Epidermal melanocyte (primary cell): ENCODE data around the gene LRTM1.

Experiments
- DNase-seq: peaks from one replicate; pipeline ENCODE4 v3.0.0; 2011; ENCODE audit warnings: low spot score; ENCODE audit not compliant: insufficient read length

LRTM1 gene

DNA sequence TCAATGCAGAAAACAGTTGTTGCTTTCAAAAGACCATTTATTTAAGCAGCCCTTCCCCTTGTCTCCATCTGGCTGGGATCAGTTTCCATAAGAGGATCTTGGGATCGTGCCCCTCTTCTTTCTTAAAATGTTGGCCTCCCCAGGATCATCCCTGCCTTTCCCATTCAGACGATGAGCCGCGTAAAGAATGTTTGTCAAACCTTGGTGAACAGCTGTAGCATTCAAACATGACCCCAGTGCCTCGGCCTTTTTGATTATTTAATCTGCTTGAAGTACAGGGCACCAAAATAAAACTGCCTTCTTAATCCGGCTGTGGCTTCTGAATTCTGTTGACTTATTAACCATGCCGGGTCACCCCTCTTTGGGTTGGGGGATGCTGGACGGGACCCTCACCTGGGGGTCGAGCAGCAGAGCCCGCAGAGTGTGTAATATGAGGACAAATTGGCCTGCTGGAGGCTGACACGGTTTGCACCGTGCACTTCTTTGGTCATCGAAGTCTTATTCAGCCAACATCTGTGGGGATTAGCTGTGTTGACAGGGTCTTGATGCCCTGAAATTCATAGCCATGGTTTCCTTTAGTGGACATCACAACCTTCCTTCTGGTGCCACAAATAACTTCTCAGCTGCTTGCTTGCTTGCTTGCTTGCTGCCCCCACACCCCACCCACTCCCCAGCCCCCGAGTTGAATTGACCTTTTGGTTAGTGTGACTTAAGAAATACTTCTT is at the start of gene LRTM1:
LRTM1 (minus strand) TSS at position 14 of the 725 bp plus-strand sequence. CDS start 148 bp downstream, outside the sequence.
- no peak for DNase-seq

DNA sequence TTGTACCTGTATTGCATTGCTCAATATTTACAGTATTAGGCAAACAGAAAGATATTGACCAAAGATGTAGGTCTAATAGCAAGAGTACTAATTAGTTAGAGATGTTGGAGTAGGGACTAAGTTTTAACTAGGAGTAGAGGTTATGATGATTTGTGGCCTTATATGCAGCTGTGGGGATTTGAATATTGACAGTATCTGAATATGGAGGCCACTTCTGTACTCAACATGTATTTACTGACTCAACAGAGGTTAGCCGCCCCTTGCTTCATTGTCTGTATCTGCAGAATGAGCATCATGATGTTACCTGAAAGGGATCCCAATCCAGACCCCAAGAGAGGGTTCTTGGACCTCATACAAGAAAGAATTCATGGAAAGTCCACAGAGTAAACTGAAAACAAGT is 49.6 kb upstream of the LRTM1 start:
- DNase-seq = no peak

- DNase-seq = no peak
Observed at GRCh38 chr3:54970895-54971294, 43.0 kb upstream of the LRTM1 start.

DNA sequence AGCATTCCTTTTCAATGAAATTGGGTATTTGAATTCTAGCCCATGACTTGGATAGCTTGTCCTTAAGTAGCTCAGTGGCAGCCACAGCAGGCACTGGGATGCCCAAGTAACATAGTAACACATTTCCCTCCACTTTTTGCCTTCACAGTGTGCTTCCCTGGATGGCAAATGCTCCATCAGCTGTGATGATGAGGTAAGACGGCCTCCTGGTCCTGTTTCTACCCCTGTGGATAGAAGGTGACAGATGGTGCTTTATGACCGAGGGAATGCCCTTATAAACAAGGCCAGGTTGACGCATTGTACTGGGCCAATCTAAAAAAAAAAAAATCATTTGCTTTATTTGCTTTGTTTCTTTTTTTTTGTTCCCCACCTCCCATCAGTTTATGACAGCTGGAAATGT is 41.8 kb upstream of the LRTM1 start:
- no peak for DNase-seq

DNA sequence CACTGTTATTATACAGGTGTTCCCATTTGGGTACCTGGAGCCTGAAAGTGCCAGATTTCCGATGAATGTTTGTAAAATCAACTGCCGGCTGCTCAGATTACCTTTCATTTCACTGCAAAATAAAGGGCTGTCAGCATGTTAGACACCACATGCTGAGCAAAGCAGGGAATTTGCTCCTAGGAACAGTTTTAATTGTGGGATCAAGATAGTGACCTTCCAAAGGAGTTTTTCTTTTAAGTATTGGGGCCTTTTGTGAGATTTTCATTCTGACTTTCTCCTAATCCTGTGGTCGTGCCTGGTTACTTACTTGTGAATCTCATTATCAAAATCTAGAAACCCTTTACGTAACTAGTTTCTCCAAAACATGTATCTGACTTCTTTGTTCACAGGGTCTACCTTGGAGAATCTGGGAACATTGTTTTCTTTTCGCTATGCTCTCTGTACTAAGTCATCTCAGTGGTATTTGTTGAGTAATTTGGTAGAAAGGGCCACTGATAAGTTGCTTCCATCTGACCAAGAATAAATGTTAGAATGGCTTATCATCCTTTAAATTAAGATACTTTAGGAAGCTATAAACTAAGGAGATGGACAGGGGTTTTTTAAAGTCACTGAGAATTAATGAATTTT is 40.8 kb upstream of the LRTM1 start:
- DNase-seq = no peak

DNA sequence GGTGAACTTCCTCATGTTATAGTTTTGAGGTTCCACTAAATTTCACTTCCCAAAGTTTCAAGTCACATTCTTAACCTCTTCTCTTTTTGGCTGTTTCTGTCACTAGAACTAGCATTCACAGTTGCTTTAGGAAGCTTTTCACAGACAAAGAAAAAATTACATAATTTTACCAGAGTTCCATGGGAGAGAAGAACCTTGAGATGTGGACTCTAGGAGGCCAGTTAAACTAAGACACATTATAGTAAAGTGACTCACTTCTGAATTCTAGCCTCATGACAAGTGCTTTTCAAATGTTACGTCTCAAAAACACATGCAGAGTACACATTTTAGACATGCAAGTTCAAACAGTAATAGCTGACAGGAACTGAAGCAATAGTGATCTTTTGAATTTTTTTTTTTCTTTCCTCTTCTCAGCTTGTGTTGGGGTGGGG is 39.9 kb upstream of the LRTM1 start:
- DNase-seq = no peak

GRCh38 chr3:54966979-54967378 is 39.1 kb upstream of the LRTM1 start:
- DNase-seq = no peak

GRCh38 chr3:54965746-54966145 is 37.9 kb upstream of the LRTM1 start:
- no peak for DNase-seq

GRCh38 chr3:54964081-54964480 is 36.2 kb upstream of the LRTM1 start:
- DNase-seq = no peak

DNA sequence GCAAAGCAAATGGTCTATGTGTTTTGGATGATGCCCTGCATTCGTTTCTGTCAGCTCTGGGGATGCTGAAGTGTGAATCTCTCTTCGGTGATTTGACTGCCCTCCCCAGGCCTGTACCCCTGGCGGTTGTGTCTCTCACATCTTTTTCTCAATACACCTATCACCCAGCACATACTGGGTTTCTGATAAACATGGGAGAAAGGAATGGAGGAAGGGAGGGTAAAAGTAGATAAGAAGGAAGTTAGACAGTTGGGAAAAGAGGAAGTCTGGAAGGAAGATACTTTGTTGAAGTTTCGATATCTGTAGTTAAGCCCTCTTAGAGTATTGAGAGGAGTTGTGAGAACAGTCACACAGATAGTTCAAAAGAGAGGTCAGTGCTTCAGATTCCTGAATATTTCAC is 35.8 kb upstream of the LRTM1 start:
- no peak for DNase-seq

DNA sequence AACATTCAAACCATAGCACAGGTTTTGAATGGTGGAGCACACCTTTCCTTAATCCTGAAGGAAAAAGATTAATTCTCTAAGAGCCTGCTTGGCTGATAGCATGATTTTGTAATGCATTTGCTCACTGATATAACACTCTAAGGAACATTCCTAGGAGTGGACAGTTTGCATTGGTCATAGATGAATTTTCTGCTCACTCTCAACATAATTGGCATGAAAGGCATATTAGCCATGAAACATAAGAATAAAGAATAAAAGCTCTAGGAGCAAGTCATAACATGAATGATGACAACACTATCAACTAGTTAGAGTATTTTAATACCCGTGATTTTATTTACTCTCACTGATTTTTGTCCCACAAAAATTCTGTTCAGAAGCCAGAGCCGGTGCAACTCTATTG is 34.3 kb upstream of the LRTM1 start:
- no peak for DNase-seq

DNA sequence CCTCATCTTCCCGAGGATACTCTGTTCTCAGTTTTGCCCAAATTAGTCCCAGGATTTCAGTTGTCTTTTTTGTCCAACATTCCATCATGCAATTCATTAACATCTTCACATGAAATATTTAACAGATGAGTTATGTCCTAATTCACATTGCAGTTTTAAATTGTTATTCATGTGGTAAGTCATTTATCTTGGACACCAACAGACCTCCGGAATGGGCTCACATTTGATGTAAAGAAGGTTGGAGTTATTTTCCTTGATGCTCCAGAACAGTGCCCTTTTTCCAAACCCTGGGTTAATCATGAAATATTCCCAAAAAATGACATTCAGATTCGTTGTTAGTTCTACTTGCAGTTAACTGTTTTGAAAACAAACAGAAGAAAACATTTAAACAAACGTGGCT is 32.8 kb upstream of the LRTM1 start:
- DNase-seq = no peak

DNA sequence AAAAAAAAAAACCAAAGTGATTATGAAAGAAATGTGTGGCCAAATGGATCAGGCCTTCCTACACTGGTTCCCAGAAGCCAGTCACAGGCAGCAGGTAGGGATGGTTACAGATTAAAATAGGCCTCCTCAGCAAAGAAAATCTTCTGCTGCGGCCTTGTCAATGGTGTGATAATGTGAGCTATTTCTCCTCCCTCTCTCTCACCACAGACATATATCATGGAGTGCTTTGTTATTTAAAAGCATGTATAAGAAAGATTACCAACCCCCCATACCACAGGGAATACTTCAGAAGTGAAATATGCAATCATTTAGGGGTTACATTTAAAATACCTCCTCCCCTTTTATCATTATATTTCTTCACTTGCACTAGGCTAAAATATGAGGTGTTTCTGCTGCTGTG is 32.2 kb upstream of the LRTM1 start:
- no peak for DNase-seq

GRCh38 chr3:54957711-54958110 is 29.9 kb upstream of the LRTM1 start:
- DNase-seq = no peak

DNA sequence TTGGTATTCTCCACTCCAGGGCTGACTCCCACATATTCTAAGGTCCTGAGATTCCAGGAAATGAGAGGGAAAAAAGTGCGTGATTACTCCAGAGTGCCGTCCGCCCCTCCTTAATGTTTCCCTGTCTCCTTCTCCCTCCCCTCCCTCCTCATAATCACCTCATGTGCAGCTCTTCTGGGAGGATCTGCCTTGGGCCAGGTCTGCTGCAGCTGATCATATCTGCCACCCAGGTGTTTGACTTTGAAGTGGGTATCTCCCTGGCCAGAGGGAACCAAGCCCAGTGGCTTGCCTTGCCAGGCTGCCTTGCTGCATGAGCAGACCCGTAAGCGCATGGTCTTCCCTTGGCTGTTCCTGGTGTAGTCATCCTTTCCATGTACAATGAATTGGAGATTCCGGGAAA is 28.1 kb upstream of the LRTM1 start:
- no peak for DNase-seq

DNA sequence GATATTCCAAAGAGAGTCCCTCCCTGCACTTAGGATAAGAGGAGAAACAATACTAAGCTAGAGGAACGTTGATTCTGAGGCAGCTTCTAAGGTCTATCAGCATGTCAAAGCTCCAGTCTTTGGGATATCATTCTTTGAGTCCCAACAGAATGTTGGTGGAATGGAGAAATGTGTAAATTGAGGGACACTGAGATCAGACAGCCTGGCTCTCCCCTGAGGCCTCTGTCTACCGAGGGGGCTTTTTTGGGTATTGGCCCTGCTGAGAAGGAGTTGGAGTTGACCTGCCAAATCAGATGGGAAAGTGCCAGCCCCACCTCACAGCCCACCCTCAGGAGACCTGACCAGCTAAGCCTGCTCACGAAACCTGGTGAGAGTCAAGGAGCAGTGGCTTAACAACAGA is 27.6 kb upstream of the LRTM1 start:
- DNase-seq = no peak

GRCh38 chr3:54954521-54954920 is 26.7 kb upstream of the LRTM1 start:
- no peak for DNase-seq

DNA sequence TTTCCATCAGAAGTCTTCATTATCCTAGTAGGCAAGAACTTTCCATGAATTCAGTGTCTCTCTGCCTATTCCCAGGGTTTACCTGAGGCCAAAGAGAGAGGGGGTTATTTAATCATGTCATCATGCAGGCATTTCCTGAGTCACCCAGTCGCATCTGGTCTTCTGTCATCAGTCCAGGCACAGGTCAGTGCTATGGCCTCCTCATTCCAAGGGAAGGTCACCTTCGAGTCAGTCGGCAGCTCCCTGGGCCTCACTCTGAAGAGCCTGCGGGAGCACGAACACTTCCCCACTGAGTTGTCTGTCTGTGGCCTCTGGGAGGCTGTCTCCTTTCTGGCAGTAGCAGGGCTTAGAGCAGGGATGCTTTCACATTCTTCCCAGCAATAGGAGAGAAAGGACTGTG is 26.2 kb upstream of the LRTM1 start:
- DNase-seq = peak; percentile 55

DNA sequence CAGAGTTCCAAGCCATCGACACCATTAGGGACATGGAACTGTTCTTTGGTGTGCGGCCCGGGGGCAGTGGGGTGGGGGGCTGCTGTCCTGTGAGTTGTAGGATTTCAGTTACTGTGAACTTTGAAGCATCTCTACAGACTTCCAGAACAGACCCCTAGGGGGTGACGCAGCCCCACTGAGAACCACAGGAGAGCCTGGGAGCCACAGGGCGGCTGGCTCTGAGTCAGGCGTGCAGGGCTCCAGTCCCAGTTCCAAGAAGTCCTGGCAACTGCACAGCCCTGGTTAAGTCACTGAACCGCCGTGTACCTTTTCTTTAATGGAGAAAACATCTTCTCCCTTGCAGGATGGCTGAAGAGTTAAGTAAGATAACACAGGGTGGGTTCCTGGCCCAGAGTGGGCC is 23.5 kb upstream of the LRTM1 start:
- peak; percentile 38 for DNase-seq

DNA sequence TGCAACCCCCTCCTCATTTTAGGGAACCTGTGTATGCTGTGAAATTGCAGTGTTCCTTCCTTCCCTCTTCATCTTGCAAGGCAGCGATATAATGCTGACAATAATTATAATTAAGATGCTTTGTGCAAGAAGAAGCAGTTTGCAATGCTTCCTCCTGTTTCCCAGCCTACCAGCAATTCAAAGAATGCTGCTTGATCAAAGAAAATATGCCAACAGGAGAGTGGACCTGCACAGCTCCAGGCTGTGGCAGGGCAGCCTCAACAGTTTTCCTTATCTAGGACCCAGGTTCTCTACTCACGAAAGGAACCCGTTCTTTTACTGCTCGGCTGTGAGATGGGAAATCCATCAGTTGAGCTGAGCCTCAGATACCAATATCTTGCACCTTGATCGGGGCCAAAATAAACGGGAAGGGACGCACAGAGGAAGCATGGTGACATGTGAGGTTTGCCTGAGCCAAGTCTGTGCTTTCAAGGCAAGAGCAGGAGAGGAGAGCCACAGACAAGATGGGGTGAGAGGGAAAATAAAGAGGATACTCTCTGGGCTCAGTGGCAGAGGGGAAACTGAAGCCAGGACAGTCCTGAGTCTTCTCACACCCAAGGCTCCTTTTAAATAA is 22.6 kb upstream of the LRTM1 start:
- no peak for DNase-seq

GRCh38 chr3:54949491-54950044 is 21.7 kb upstream of the LRTM1 start:
- DNase-seq = no peak

- DNase-seq = no peak
Observed at GRCh38 chr3:54941690-54942362, 14.0 kb upstream of the LRTM1 start.
